OCI-LY1 (cell line): ENCODE results near the gene THRA.

Experiments
- EZH2 ChIP-seq: fragments of 200-600 bp; sonication (generic), shearing (Covaris generic); IDR thresholded peaks from 2 replicates; pipeline ENCODE4 v1.8.0; 2017; ENCODE audit warnings: borderline replicate concordance, mixed run types, mild to moderate bottlenecking, antibody characterized with exemption, low read length, moderate library complexity, mixed read lengths
- TF ChIP-seq, protein P1 (sequence below): fragments of 200-600 bp; sonication (generic), shearing (Covaris generic); IDR thresholded peaks from 2 replicates; pipeline ENCODE4 v1.5.1; 2017; ENCODE audit warnings: mild to moderate bottlenecking, antibody characterized with exemption, low read length, moderate library complexity, mixed read lengths

DNA sequence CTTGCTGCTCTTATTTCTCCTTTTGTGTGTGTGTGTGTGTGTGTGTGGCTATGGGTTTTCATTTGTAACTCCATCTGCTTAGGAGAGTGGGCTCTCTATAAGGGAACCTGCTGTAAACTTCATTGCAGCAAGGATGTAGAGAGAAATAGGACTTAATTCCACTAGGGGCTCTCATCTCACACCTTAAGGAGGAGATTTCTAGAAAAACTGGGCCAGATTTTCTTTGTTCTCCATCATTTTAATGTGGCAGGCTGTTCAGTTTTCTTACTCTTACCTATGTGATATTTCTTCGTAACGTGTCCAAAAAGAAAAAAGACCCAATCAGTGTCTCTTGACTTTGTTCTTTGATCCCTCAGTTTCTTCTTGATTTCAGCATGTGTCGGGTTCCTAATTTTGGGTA, 73.1 kb downstream of the THRA start:
- TF ChIP-seq EZH2, result no peak
- TF ChIP-seq, protein P1, sequence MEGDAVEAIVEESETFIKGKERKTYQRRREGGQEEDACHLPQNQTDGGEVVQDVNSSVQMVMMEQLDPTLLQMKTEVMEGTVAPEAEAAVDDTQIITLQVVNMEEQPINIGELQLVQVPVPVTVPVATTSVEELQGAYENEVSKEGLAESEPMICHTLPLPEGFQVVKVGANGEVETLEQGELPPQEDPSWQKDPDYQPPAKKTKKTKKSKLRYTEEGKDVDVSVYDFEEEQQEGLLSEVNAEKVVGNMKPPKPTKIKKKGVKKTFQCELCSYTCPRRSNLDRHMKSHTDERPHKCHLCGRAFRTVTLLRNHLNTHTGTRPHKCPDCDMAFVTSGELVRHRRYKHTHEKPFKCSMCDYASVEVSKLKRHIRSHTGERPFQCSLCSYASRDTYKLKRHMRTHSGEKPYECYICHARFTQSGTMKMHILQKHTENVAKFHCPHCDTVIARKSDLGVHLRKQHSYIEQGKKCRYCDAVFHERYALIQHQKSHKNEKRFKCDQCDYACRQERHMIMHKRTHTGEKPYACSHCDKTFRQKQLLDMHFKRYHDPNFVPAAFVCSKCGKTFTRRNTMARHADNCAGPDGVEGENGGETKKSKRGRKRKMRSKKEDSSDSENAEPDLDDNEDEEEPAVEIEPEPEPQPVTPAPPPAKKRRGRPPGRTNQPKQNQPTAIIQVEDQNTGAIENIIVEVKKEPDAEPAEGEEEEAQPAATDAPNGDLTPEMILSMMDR, result peak; percentile 7; the same call in 1 of the 2 replicates
